GM21526 (cell line): ENCODE measurements around the gene CRACR2B.
A peak's percentile ranks its signal among the peaks of the same experiment; 100 is the strongest.

ENCODE experiments used
- ATAC-seq: cut with Tn5 transposase; IDR thresholded peaks from one replicate; pipeline ENCODE4 v1.9.1; 2021; ENCODE audit warnings: moderate library complexity; ENCODE audit not compliant: unreplicated experiment, low FRiP score

Gene CRACR2B

DNA sequence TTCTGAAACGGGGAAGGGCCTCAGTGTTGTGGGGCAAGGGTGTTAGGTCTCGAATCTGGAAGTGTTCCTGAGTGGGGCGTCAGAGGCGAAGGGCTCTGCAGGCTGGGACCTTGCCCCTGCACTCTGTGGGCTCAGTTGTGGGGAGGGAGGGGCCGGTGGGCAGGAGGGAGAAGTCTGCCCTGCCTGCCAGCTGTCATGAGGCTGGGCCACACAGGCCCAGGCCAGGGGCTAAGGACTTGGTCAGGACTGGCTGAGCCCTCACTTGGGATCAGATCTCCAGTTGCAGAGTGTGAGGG lies at the start of gene CRACR2B:
CRACR2B (plus strand) TSS at position 23 of the 296 bp plus-strand sequence. CDS start 689 bp downstream, outside the sequence.
- ATAC-seq, result peak; percentile 12

DNA sequence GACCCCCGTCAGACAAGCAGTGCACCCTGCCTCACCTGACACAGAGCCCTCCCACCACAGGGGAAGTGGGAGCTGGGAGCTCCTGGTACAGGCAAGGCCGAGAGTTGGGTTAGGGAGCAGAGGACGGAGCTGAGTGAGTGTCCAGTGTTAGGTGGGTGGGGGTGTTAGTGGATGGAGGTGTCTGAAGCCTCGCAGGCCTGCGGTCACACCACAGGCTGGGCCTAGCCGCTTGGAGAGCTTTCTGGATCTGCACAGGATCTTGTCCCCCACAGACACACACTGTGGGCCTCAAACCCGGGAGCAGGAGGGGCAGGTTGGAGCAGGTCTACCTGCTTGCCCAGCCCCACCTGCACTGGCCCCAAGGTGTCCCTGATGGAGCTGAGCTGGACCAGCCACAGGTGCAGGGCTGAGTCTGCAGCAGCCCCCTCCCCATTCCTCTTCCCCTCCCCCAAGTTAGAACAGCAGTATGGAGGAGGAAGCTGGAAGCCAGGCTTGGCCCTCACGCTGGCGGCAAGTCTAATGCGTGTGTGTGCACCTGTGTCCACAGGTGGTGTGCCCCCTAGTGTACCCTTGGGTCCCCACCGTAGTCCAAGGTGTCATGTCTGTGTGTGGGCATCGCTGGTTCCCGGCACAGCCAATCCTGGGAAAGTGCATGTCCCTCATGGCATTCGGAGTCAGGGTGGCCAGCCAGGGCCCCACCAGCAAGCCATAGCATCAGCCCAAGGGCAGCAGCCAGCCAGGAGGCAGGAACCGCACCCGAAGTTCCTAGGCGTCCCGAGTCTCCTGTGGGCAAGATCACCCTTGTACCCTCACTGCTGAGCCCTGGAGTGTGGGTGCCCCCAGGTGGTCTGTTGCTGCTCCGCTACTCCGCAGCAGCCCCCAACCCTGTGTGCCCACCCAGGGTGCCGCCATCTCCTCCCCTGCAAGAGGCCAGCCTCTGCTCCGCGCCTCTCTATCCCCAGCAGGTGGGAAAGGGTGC lies 48.5 kb upstream of the CRACR2B start:
- no peak for ATAC-seq

DNA sequence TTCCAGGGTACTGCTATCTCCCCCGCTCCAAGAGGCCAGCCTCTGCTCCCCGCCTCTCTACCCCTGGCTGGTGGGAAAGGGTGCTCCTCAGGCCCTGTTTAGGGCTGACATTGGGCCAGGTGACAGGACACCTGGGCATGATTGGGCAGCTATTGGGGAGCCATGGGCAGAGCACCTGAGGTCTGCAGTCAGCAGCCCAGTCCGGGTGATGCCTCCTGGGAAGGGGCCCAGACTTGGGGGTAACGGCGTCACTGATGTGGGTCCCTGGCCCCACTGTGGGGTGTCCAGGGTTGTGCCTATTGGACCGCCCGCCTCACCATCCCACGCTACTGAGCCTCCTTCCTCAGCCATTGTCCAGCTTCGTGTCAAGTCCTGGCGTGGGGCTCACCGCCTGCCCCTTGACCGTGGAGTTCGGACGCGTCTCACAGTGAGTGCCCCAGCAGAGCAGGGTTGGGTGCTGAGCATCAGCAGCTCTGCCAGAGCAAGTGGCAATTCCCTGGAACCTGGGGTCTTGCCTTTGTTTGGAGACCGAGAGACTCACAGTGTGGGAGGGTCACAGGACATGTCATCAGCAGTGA lies 47.7 kb upstream of the CRACR2B start:
- no peak for ATAC-seq

DNA sequence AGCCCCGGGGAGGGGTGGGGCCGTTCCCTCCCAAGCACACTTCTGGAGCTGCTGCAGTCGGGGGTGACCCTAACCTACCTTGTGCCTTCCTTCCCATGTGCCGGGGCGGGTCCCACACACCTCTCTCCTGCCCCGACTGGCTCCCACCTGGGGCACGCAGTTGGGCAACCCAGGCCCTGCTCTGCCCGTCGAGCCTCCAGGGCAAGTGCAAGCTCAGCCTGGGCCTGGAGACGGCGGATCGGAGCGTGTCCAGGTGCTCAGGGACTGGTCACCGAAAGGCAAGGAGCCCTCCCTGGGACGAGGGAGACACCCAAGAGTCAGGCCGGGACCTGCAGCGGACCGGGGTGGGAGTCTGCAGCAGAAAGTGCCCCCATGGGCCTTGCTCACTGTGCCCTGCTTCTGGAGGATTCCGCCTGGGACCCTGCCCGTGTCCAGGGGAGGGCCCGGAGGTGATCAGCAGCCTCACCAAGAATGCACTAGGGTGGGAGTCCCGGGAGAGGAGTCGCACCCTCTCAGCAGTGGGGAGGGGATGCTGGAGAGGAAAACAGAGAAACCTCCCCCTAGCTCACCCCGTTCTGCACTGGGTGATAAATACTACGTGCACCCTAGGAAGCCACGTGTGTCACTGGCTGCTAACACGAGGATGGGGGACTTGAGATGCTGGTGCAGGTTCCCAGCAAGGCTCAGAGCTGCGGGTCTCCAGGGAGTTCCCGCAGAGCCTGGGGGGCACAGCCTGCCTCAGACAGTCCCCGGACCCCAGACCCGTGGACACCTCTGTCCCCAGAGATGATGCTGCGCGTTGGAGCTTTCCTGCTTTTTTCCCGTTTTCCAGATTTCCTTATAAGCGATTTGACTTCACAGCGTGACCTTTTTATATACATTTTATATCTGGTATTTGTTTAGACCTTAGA lies 45.2 kb upstream of the CRACR2B start:
- no peak for ATAC-seq

DNA sequence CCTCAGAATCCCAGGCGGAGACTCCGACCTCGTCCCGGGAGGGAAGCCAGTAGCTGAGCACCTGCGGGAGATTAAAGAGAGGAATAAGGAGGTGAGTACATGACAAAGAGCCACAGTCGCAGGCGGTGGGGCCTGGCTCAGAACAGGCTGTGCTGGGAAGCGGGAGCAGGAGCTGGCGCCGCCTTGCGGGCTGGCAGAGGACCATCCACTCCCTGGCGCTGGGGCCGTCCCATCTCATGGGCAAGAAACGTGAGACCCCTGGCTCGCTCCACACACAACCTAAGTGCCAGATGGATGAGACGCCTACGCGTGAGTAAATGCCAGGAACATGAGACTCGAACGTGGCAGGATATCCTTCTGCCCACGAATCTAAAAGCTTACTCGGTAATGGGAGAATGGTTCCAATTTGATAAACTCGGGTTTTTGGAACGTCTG lies 44.1 kb upstream of the CRACR2B start:
- no peak for ATAC-seq

DNA sequence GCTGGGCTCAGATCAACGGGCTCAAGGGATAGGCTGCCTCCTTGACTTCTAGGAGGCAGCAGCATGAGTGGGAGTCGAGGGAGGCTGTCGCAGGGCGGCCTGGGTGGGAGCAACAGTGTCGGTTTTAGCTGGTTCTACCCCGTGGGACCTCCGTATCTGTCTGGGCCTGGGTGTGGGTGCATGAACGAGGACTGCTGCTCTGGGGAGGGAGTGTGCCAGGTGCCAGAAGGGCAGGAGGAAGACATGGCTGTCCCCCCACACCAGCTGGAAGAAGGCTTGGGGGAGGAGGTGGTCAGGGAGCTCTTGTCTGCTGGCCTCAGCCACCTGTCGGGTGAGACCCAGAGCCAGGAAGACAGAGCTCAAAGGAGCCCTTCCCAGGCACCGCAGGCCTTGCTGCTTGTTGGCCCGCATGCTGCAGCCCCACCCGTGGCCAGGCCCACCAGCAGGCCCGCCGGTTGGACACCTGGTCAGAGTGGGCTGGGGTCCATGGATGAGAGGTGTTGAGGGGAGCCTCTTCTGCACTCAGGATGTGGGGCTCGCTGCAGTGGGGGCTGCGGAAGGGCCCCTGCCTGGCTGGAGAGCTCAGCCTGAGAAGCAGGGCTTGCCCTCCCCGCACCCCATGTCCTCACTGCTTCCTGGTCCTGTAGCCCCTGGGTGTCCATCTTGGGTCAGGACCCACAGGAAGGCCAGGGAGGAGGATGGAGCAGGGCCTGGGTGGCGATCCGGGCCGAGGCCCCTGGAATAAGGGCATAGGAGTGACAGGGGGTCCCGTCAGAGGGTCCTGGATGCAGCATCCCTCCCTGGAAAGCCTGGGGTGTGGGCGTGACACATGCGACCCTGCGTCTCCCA lies 41.3 kb upstream of the CRACR2B start:
- ATAC-seq, result no peak

DNA sequence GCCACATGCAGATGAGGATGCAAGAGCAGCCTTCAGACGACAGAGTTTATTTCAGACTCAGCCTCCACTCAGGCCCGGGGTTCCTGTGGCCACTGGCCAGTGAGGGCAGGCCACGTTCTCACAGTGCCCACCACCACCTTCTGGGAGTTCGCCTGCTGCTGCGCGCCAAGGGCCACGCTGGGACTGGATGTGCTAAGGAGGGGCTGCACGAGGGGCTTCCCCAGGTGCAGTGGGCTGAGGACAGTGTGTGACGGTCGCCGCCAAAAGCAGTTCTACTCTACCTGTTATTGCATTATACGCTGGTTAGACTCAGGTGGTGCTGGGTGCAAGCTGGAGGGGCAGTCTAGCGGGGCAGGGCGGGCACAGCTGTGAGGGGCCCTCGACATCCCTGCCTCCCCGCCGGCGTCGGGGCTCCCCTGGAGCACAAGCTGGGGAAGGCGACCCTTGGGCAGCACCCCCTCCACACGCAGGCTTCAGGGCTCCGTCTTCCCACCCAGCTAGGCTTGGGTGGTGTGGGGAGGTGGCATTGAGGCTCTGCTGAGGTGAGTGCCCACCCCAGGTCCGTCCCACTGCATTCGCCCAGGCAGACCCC lies 40.5 kb upstream of the CRACR2B start:
- ATAC-seq, result no peak

DNA sequence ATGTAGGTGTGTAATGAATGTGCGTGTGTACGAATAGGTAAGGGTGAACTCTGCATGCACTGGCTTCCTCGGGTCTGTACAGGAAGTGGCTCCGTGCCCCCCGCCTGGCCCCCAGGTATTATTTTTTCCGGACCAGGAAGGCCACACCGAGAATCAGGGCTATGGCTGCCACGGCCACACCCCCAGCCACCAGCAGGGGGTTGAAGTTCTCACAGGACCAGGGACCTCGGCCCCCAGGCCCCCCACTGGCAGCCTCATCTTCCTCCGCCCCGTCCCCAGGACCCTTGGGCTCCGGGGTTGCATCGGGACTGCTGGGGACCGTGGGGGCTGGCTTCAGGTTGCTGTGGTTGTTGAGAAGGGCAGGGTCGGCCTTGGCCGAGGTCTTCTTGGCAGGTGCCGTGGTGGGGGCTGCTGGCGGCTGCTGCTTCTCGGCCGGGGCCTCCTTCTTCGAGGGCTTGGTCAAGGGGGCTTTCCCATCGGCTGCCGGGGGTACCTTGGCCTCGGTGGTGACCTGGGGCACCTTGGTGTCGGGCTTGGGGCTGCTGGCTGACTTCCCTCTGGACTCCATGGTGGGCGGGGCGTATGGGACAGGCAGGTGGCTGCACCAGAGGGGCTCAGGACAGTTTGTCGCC lies 39.6 kb upstream of the CRACR2B start:
- no peak for ATAC-seq

DNA sequence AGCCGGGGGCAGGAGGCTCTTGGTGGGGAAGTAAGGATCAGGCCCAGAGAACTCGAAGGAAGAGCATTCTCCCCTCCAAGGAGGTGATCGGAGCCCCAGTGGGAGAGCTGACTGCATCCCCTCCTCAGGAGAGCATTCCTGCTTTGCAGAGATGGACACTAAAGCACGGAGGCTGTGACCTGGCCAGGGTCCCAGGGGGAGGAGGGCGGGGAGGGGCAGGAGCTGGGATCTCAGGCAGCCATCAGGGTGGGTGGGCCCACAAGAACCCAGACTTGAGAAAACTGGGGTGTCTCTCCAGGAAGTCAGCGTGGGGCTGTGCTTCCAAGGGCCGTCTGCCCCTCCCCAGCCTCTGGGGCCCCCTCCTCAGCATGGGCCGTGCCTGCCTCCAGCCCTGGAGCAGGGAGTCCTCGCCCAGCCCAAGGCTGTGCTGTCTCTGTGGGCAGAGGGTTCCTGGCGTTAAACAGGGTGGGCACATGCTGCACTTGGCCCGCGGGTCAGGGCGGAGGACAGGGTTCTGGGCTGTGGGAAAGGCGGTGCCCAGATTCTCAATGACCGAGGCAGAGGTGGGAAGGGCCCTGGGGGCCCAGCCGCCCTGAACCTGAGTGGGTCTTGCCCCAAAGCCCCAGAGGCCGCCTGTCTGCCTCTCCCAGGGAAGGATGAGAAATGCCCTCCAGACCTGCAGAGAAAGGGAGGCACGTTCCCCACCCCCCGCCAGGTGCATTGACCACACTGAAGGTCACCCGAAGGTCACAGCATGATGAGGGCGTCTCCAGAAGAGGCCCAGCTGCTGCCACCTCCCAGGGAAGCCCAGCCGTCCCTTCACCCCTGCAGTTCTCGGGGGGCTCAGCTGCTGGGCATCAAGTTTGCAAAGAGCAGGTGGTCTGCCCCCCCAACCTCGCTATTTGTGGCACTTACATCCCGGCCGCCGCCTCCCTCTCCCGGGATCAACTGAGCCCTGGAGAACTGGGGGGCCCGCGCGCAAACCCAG lies 38.5 kb upstream of the CRACR2B start:
- no peak for ATAC-seq

DNA sequence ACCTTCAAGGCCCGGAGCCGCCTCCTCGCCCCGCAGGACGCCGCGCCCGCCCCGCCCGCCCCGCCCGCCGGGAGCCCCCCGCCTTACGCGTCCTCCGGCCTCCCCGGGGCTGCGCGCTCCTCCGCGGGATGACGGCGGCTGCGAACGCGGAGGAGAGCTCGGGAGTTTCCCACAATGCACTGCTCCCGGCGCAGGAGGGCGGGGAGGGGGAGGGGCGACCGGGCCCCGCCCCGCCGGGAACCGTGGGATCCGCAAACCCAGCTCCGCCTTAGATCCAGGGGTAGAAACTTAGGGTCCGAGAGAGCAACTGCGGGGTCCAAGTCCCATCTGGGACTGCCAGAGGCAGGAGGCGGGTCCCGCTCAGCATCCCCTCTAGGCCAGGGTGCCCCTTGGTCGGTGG lies 37.8 kb upstream of the CRACR2B start, which contains the start of gene CEND1:
CEND1 (minus strand) TSS at position 148 of the 400 bp plus-strand sequence. CDS start 1,514 bp downstream, outside the sequence.
- no peak for ATAC-seq

DNA sequence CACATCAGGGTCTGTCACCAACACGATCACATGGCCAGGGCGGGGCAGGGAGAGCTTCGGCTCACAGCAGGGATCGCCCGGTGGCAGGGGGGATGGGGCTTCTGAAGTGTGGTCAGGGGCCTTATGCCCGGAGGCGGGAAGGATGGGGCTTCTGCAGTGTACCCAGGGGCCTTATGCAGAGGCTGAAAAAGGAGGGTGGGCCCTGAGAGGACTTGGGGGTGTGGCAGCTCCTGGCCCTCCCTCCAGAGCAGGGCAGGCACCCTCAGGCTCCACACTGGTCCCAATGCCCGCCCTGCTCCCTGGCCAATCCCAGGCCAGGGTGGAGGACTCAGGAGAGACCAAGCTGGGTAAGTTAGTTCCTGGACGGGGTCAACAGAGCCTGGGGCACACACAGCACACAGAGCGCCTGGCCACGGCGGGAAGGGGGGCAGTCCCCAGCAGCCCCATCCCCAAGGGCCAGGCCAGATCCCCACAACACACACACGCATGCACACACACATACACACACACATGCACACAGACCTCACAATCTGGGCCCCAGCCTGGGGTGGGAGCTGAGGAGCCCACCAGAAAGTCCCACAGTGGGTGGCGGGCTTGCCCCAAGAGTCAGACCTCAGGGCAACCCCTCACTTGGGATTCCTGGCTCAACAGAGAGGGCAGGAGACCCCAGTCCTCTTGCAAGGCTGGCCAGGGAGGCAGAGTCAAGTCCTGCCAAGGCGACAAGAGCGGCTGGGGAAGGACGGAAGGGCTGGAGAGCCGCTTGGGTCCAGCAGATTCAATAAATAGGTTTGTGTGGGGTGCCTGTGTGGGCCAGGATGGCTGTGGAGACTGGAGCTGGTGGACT lies 36.8 kb upstream of the CRACR2B start:
- ATAC-seq, result no peak

DNA sequence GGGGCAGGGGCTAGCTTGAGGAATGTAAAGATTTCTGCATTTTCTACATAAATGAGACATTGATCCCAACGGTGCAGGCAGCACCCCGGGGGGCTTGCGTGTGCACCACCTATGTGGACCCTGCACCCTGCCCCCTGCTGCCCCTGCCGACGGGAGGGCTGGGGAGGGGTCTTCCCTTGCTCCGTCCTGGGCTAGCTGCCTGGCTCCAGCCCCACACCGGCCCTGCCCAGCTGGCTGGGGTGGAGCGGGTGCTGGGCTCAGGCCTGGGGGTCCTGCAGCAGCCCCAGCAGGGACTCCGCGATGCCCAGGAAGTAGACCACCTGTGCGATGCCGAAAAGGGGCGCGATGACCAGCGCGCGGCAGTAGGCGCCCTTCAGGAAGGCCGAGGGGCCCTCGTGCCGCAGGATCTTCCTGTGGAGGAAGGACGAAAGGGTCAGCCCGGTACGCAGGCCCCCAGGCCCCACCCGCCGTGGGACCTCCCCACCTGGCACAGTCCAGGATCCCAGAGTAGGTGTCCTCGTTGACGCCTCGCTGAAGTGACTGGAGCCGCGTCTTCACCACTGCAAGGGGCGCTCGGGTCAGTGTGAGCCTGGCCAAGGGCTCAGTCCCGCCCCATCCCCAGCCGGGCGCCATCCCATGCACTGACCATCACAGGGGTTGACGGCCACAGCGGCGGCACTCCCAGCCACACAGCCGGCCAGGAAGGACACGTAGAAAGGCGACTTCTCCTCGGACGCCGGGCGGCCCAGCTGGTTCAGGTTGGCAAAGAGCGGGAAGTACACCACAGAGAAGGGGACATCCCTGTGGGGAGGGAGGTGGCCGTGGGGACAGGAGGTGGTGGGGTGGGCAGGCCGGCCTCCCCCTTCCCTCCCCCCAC lies 35.8 kb upstream of the CRACR2B start:
- no peak for ATAC-seq

DNA sequence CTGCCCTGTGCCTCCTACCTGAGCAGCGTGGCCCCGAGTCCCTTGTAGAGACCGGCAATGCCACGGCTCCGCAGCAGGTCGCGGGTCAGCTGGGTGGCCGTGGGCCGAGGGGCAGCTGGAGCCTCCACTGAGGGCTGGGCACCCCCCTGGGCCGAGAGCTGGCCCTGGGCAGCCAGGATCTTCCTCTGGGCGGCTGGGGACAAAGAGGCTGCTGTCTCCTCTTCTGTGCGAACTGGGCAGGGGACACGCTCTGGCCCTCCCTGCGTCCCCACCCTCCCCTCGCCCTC lies 35.2 kb upstream of the CRACR2B start:
- no peak for ATAC-seq

DNA sequence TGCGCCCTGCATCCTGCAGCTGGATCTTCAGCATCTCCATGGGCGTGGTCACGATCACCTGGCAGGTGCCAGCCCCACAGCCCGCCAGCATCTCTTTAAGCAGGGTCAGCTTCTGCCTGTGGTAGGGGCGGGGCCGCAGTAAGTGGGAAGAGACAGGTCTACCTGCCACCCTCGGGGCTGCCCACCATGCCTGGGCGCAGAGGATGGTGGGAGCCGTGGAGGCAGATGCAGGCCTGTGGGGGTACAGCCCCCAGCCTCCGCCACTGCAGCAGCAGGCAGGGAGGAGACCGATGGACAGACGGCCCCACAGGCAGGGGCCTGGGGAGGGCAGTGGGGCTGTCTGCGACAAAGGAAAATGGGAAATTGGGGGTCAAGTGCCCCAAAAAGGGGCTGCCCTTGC lies 34.8 kb upstream of the CRACR2B start:
- no peak for ATAC-seq

DNA sequence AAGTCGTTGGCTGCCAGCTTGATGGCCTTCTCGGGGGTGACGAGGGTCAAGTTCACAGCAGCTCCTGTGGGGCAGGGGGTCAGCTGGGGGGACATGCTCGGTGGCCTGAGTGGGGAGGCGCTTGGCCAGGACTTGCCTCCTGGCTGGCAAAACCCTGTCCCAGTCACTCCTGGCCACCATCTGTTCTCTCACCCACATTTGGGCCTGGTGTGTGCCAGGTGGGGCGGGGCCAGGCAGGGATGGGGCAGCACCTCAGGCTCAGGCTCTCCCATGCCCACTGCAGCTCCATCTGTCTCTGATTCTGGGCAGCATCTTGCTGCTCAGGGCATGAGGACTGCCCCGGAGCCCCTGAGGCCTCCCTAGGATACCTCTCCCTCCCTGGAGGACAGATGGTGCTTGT lies 34.2 kb upstream of the CRACR2B start:
- no peak for ATAC-seq

DNA sequence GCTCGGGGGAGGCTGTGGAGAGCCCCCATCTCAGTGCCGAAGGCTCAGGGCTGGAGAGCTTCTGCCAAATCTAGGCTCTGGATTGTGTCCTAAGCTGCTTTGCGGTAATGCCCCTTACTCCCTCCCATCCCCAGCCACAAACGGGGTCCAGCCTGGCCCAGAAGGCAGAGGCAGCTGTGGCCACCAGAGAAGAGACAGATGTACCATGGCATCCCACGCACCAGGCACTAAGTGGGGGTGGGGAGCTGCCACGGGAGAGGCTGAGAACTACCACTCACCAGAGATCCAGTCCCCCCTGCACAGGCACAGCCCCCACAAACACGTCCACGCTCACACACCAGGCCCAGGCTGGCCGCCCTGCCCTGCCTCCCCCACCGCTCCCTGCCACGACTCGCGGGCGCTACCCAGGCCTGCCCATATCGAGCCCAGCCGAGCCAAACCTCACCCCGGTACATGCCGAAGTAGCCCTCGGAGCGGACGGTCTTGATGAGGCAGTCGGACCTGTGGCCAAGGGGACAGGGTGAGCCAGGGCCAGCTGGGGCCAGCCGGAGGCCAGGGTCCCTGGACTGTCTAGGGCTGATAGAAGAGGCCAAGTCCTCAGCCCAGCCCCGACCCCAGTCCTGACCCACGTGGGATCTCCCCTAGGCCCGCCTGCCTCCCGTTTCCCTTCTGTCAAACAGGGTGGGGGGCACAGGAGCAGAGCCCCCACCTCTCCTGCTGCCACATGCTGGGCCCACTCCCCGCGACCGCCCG lies 33.5 kb upstream of the CRACR2B start:
- ATAC-seq, result no peak
